CD4-positive, alpha-beta memory T cell (primary cell): ENCODE measurements around the gene PROZ. TPM values are rescaled to one million over a fixed set of nuclear protein-coding genes. Genes with fewer than 3 reads are reported as not detected.
A peak's percentile ranks its signal among the peaks of the same experiment; 100 is the strongest.

ENCODE experiments used
- CTCF ChIA-PET: fragments of 350-600 bp; sonication (Branson Sonifier 250); formaldehyde crosslinking; loops from one replicate; lab custom pipeline; 2021; ENCODE audit warnings: inconsistent platforms; ENCODE audit not compliant: partially characterized antibody; lab: Charles Lee
- POLR2A ChIA-PET: fragments of 350-600 bp; sonication (Branson Sonifier 250); formaldehyde crosslinking; loops from one replicate; lab custom pipeline; 2021; ENCODE audit not compliant: partially characterized antibody; lab: Charles Lee
- DNase-seq, 5 donors: peaks; one replicate each; pipeline versions ENCODE4 v3.0.0 to v3.0.0-alpha.2; 2020 to 2022; ENCODE audit warnings: mixed read lengths in 1 of 5
- H3K27ac ChIP-seq: one replicate; pipeline ENCODE4 v1.7.0; 2013; ENCODE audit warnings: low read depth, low read length
- H3K27me3 ChIP-seq: 2 replicates; pipeline ENCODE4 v1.7.0; 2013; ENCODE audit warnings: mild to moderate bottlenecking, low read length, moderate library complexity; ENCODE audit not compliant: insufficient read depth
- H3K36me3 ChIP-seq: 2 replicates; pipeline ENCODE4 v1.7.0; 2013; ENCODE audit warnings: mild to moderate bottlenecking, low read length, moderate library complexity; ENCODE audit not compliant: insufficient read depth
- H3K4me1 ChIP-seq: 2 replicates; pipeline ENCODE4 v1.7.0; 2013; ENCODE audit warnings: mild to moderate bottlenecking, low read length, moderate library complexity; ENCODE audit not compliant: insufficient read depth
- H3K4me3 ChIP-seq, 2 donors: one replicate each; pipeline ENCODE4 v1.7.0; 2013; ENCODE audit warnings: low read length in 2 of 2, mild to moderate bottlenecking in 1 of 2
- H3K9me3 ChIP-seq, 2 donors: one replicate each; pipeline ENCODE4 v1.7.0; 2013; ENCODE audit warnings: low read length in 2 of 2, control low read depth in 1 of 2; ENCODE audit not compliant: control insufficient read depth in 1 of 2
- H3K27ac Mint-ChIP-seq, 7 donors: one replicate each; pipeline ENCODE4 v1.8.0; 2020 to 2021; ENCODE audit warnings: mixed read lengths in 7 of 7, mild to moderate bottlenecking in 6 of 7, inconsistent platforms in 3 of 7, moderate library complexity in 3 of 7
- H3K27me3 Mint-ChIP-seq, 2 donors: one replicate each; pipeline ENCODE4 v1.8.0; 2020 to 2021; ENCODE audit warnings: mixed read lengths in 2 of 2
- H3K36me3 Mint-ChIP-seq, 2 donors: one replicate each; pipeline ENCODE4 v1.8.0; 2020 to 2021; ENCODE audit warnings: mixed read lengths in 2 of 2, inconsistent platforms in 1 of 2, mild to moderate bottlenecking in 1 of 2
- H3K4me1 Mint-ChIP-seq, 4 donors: one replicate each; pipeline ENCODE4 v1.8.0; 2020 to 2021; ENCODE audit warnings: mixed read lengths in 4 of 4, mild to moderate bottlenecking in 1 of 4
- H3K4me3 Mint-ChIP-seq, 8 donors: one replicate each; pipeline ENCODE4 v1.8.0; 2020 to 2021; ENCODE audit warnings: mixed read lengths in 8 of 8, mild to moderate bottlenecking in 7 of 8, moderate library complexity in 6 of 8, inconsistent platforms in 3 of 8
- H3K9me3 Mint-ChIP-seq, 8 donors: one replicate each; pipeline ENCODE4 v1.8.0; 2020 to 2021; ENCODE audit warnings: mixed read lengths in 8 of 8, mild to moderate bottlenecking in 5 of 8, inconsistent platforms in 3 of 8, moderate library complexity in 1 of 8
- intact Hi-C: fragments of 100-400 bp; cut with micrococcal nuclease; formaldehyde crosslinking; loops from one replicate; pipeline ENCODE4 v1.15.1; 2023
- polyA plus RNA-seq, 2 donors: library from polyadenylated mRNA; unstranded; fragments of 300-500 nt; fragmentation: Illumina TruSeq; gene quantifications; one replicate each; pipeline ENCODE4 v1.2.3, GENCODE V29; 2021
- total RNA-seq, 2 experiments: library from RNA; stranded (reverse); gene quantifications; one replicate each; pipeline ENCODE4 v1.2.3, GENCODE V29; 2021

The PROZ gene
- total and polyA plus RNA-seq, 4 experiments from 2014 or later: 0.32 TPM; not detected in 3

DNA sequence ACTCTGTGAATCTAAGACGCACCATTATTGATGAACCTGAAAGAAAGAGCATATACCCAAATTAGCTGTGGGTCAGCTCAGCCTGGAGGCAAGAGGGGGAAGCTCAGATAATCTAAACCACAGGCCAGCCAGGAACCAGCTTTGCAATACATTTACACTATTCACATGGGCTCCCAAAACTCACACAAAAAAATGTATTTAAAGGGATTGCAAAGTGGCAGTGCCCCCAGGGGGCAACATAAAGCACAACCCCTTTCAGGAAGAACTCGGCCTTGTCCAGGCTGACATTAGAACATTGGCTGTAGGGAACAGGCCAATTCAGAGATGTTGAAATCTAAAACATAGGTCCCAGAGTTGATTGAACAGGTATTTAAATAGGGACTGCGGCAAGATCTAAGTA, 3.2 kb upstream of the PROZ start:
- no peaks in the 10 kb centered on the region for H3K36me3 ChIP-seq
- H3K4me3 Mint-ChIP-seq: peak overlapping the region in 5 of 8 donors; percentile 58 to 87 (median 67)
- H3K27ac Mint-ChIP-seq: peak overlapping the region; percentile 72 to 98 (median 96)
- DNase-seq: no peak
- H3K4me1 ChIP-seq: peaks cover 23% of the 10 kb centered on the region
- H3K4me1 Mint-ChIP-seq: peaks cover 9 to 33% (median 24%) of the 10 kb centered on the region in 4 donors
- H3K27me3 ChIP-seq: no peaks in the 10 kb centered on the region
- H3K36me3 Mint-ChIP-seq: peaks cover 0 to 4% of the 10 kb centered on the region in 2 donors
- no peak overlapping the region for H3K4me3 ChIP-seq
- POLR2A ChIA-PET: interaction anchor here (0.9 to 5.0 kb wide), 5 partner anchors 16 to 68 kb away, joined by 3 to 42 read pairs (median 8); partner anchors contain the start of genes CUL4A and PCID2
- no peaks in the 10 kb centered on the region for H3K27me3 Mint-ChIP-seq
- no peaks in the 10 kb centered on the region for H3K9me3 ChIP-seq
- peaks cover 0 to 29% (median 2%) of the 10 kb centered on the region in 8 donors for H3K9me3 Mint-ChIP-seq
- H3K27ac ChIP-seq: no peak overlapping the region
- CTCF ChIA-PET: interaction anchor here (2.1 kb wide), 1 partner anchor 25 kb away, joined by 5 read pairs; no protein-coding TSS in a partner anchor
- intact Hi-C loops: no loop called here

DNA sequence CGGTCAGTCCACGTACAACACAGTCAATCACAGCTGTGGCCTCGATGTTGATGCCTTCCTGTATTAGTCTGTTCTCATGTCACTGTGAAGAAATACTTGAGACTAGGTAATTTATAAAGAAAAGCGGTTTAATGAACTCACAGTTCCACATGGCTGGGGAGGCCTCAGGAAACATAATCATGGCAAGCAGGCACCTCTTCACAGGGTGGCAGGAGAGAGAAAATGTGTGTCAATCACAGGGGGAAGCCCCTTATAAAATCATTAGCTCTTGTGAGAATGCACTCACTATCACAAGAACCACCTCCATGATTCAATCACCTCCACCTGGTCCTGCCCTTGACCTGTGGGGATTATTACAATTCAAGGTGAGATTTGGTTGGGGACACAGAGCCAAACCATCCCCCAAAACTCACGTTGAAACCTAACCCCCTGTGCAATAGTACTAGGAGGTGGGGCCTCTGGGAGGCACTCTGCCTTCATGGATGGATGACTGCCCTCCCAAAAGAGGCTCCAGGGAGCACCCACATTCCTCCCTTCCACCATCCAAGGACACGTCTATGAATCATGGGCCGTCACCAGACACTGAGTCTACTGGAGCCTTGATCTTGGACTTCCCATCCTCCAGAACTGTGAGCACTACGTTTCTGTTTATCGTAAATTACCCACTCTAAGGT, 2.3 kb upstream of the PROZ start:
- Histone ChIP-seq H3K9me3 (no peaks in the 10 kb centered on the region), H3K27me3 (no peaks in the 10 kb centered on the region), H3K4me1 (peaks cover 32% of the 10 kb centered on the region), H3K4me3 (no peak overlapping the region), H3K27ac (no peak overlapping the region), H3K36me3 (no peaks in the 10 kb centered on the region)
- intact Hi-C loops: no loop called here
- peak overlapping the region in 3 of 7 donors; percentile 22 to 98 (median 24) for H3K27ac Mint-ChIP-seq
- H3K36me3 Mint-ChIP-seq: peaks cover 0 to 4% of the 10 kb centered on the region in 2 donors
- ChIA-PET POLR2A (interaction anchor here (0.9 to 5.0 kb wide), 7 partner anchors 15 to 67 kb away, joined by 3 to 42 read pairs (median 3); partner anchors contain the start of genes CUL4A and PCID2), CTCF (interaction anchor here (0.7 to 2.1 kb wide), 3 partner anchors 18 to 54 kb away, joined by 3 to 5 read pairs (median 4); partner anchors contain the start of gene CUL4A)
- no peak overlapping the region for H3K4me3 Mint-ChIP-seq
- DNase-seq: no peak
- no peaks in the 10 kb centered on the region for H3K27me3 Mint-ChIP-seq
- H3K4me1 Mint-ChIP-seq: peaks cover 12 to 40% (median 29%) of the 10 kb centered on the region in 4 donors
- peaks cover 0 to 29% (median 2%) of the 10 kb centered on the region in 8 donors for H3K9me3 Mint-ChIP-seq

DNA sequence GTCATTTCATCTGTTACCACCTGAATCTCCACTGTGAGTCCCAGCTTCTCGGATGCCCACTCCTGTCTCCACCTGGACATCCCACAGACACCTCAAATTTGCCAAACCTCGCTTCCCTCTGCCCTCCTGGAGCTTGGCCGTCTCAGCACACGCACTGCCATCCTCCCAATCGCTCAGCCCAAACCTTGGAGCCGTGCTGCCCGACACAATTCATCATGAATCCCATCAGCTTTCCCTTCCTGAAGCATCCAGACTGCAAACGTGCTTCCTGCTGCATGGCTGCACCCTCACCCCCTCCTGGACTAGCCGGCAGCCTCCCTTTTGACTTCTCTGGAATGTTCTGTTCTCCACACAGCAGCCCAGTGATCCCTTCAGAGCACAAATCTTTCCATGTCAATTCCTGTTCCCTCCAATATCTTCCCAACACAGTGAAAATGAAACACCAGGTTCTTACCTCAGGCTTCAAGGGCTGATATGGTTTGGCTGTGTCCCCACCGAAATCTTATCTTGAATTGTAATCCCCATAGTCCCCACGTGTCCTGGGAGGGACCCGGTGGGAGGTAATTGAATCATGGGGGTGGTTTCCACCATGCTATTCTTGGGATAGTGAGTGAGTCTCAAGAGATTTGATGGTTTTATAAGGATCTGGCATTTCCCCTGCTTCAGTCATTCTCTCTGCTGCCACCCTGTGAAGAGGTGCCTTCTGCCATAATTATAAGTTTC, 1.1 kb upstream of the PROZ start:
- Histone ChIP-seq H3K4me3 (no peak overlapping the region), H3K9me3 (no peaks in the 10 kb centered on the region), H3K4me1 (peaks cover 30% of the 10 kb centered on the region), H3K27ac (no peak overlapping the region), H3K27me3 (no peaks in the 10 kb centered on the region), H3K36me3 (no peaks in the 10 kb centered on the region)
- Mint-ChIP-seq H3K4me3 (no peak overlapping the region), H3K4me1 (peaks cover 13 to 39% (median 29%) of the 10 kb centered on the region in 4 donors), H3K27ac (peak overlapping the region in 6 of 7 donors; percentile 15 to 98 (median 72)), H3K9me3 (peaks cover 0 to 29% (median 2%) of the 10 kb centered on the region in 8 donors), H3K36me3 (peaks cover 0 to 4% of the 10 kb centered on the region in 2 donors), H3K27me3 (no peaks in the 10 kb centered on the region)
- no peak for DNase-seq
- ChIA-PET CTCF (interaction anchor here (0.7 to 0.8 kb wide), 2 partner anchors 17 to 53 kb away, joined by 3 to 4 read pairs; partner anchors contain the start of gene CUL4A), POLR2A (interaction anchor here (0.9 to 5.0 kb wide), 3 partner anchors 18 to 52 kb away, joined by 3 to 42 read pairs (median 3); partner anchors contain the start of genes CUL4A and PCID2)
- intact Hi-C loops: no loop called here

DNA sequence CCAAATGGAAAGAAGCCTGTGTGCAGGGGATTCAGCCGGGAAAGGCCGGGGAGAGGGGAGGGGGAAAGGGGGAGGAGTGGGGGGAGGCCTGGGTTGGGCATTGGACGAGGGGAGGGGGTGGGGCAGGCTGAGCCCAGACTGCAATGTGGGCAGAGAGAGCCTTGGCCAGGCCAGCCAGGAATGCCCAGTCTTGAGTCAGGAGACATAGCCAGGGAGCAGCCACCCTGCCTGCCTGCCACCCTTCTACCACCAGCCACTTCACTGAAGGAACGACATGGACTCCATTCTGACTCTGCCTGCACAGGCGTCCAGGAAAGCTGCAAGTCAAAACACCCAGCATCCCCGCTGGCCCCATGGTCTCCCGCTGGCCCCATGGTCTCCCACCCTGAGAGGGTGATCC, 498 bp downstream of the PROZ start:
- H3K4me3 Mint-ChIP-seq: no peak overlapping the region
- ChIA-PET POLR2A (interaction anchor here (1.3 kb wide), 1 partner anchor 51 kb away, joined by 3 read pairs; the partner anchor contains the start of gene CUL4A), CTCF (no interaction called here)
- Histone ChIP-seq H3K36me3 (no peaks in the 10 kb centered on the region), H3K4me1 (peaks cover 28% of the 10 kb centered on the region), H3K27ac (no peak overlapping the region), H3K9me3 (no peaks in the 10 kb centered on the region), H3K4me3 (no peak overlapping the region), H3K27me3 (no peaks in the 10 kb centered on the region)
- peaks cover 0 to 28% (median 2%) of the 10 kb centered on the region in 8 donors for H3K9me3 Mint-ChIP-seq
- intact Hi-C loops: no loop called here
- H3K4me1 Mint-ChIP-seq: peaks cover 14 to 40% (median 26%) of the 10 kb centered on the region in 4 donors
- H3K27me3 Mint-ChIP-seq: no peaks in the 10 kb centered on the region
- no peak overlapping the region for H3K27ac Mint-ChIP-seq
- H3K36me3 Mint-ChIP-seq: peaks cover 0 to 1% of the 10 kb centered on the region in 2 donors
- no peak for DNase-seq

DNA sequence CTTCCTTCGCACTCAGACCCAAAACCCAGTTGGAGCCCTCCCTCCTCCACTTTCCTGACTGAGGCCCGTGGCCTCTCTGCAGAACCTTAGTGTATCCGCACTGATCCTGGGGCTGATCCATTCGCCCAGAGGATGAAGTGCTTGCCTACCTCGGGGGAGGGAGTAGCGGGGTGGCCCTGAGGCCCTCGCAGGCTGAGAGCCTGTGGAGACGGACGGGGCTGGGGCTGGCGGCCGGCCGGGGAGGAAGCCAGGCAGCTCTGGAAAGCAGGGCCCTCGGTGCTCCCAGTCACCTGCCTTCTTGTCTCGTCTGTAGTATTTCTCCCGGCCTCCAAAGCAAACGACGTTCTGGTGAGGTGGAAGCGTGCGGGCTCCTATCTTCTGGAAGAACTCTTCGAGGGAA, 1.3 kb downstream of the PROZ start:
- peaks cover 24% of the 10 kb centered on the region for H3K4me1 ChIP-seq
- no peak for DNase-seq
- ChIA-PET POLR2A (interaction anchor here (1.3 kb wide), 2 partner anchors 49 to 50 kb away, joined by 3 read pairs; partner anchors contain the start of genes CUL4A and PCID2), CTCF (no interaction called here)
- peaks cover 0 to 1% of the 10 kb centered on the region in 2 donors for H3K36me3 Mint-ChIP-seq
- H3K27me3 Mint-ChIP-seq: no peaks in the 10 kb centered on the region
- peak overlapping the region in 1 of 8 donors; percentile 8 for H3K4me3 Mint-ChIP-seq
- H3K9me3 Mint-ChIP-seq: peaks cover 0 to 26% (median 2%) of the 10 kb centered on the region in 8 donors
- H3K27ac ChIP-seq: no peak overlapping the region
- no peaks in the 10 kb centered on the region for H3K36me3 ChIP-seq
- peaks cover 14 to 44% (median 30%) of the 10 kb centered on the region in 4 donors for H3K4me1 Mint-ChIP-seq
- intact Hi-C loops: no loop called here
- H3K9me3 ChIP-seq: no peaks in the 10 kb centered on the region
- H3K27ac Mint-ChIP-seq: peak overlapping the region in 3 of 7 donors; percentile 4 to 76 (median 70)
- H3K27me3 ChIP-seq: no peaks in the 10 kb centered on the region
- H3K4me3 ChIP-seq: no peak overlapping the region

DNA sequence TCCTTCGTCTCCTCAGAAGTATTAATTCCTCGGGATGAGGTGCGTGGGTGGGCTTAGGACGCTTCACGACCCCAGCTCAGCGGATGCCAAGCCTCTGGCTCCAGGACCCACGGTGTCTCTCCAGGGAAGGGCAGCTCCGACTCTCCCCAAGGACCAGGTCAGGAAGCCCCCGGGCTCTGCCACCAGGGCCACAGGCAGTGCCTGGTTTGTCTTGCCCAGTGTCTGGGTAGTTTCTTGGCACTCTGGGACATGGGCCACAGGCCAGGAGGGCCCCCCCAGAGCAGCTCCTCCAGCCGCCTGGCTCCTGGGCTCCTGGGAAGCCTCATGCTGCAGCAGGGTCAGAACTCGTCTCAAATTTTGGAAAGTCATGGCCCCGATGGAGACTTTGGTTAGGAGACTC, 2.5 kb downstream of the PROZ start:
- intact Hi-C loops: no loop called here
- no peak for DNase-seq
- H3K36me3 ChIP-seq: no peaks in the 10 kb centered on the region
- no peak overlapping the region for H3K4me3 ChIP-seq
- no peaks in the 10 kb centered on the region for H3K27me3 ChIP-seq
- Mint-ChIP-seq H3K4me3 (peak overlapping the region in 6 of 8 donors; percentile 33 to 61 (median 50)), H3K27me3 (no peaks in the 10 kb centered on the region), H3K27ac (peak overlapping the region in 5 of 7 donors; percentile 49 to 90 (median 76)), H3K4me1 (peaks cover 16 to 41% (median 29%) of the 10 kb centered on the region in 4 donors), H3K9me3 (peaks cover 0 to 13% (median 0%) of the 10 kb centered on the region in 8 donors), H3K36me3 (no peaks in the 10 kb centered on the region)
- CTCF ChIA-PET: no interaction called here
- H3K27ac ChIP-seq: peak overlapping the region; percentile 15
- POLR2A ChIA-PET: interaction anchor here (0.7 to 1.0 kb wide), 2 partner anchors 9 to 48 kb away, joined by 3 read pairs; partner anchors contain the start of genes CUL4A and PCID2
- H3K4me1 ChIP-seq: peaks cover 24% of the 10 kb centered on the region
- no peaks in the 10 kb centered on the region for H3K9me3 ChIP-seq
